NCI-H345 (cell line): Measurements from ENCODE around the gene MAST4.

ENCODE experiments used
- DNase-seq: peaks from one replicate; lab custom pipeline; 2025; lab: John Stamatoyannopoulos, UW

MAST4 gene

GRCh38 chr5:67188274-67189078, 592.3 kb downstream of the MAST4 start:
- no peak for DNase-seq

- no peak for DNase-seq
These were observed 592.8 kb downstream of the MAST4 start for GRCh38 chr5:67189079-67189354.

GRCh38 chr5:67189931-67190330, 593.7 kb downstream of the MAST4 start:
- DNase-seq: no peak

GRCh38 chr5:67190410-67190809, 594.2 kb downstream of the MAST4 start:
- no peak for DNase-seq

- DNase-seq: no peak
These were observed 594.7 kb downstream of the MAST4 start for GRCh38 chr5:67190861-67191260.

- no peak for DNase-seq
These were observed 596.7 kb downstream of the MAST4 start for GRCh38 chr5:67192719-67193438.

- DNase-seq: no peak
These were observed 597.2 kb downstream of the MAST4 start for GRCh38 chr5:67193439-67193807.

GRCh38 chr5:67194166-67194565, 598.0 kb downstream of the MAST4 start:
- no peak for DNase-seq

- no peak for DNase-seq
These were observed 599.4 kb downstream of the MAST4 start for GRCh38 chr5:67195406-67196275.

GRCh38 chr5:67196537-67197059, 600.4 kb downstream of the MAST4 start, which contains the start of gene CD180:
Gene CD180, minus strand, starts transcription at chr5:67196799. Its CDS starts 158 bp downstream, at chr5:67196641.
- no peak for DNase-seq

- DNase-seq: no peak
These were observed 601.3 kb downstream of the MAST4 start for GRCh38 chr5:67197536-67197935.

GRCh38 chr5:67198917-67199316, 602.7 kb downstream of the MAST4 start:
- no peak for DNase-seq

- DNase-seq: no peak
These were observed 603.7 kb downstream of the MAST4 start for GRCh38 chr5:67199859-67200258.

- no peak for DNase-seq
These were observed 604.8 kb downstream of the MAST4 start for GRCh38 chr5:67200809-67201562.

- DNase-seq: no peak
These were observed 605.8 kb downstream of the MAST4 start for GRCh38 chr5:67201897-67202549.

GRCh38 chr5:67202828-67203227, 606.6 kb downstream of the MAST4 start:
- DNase-seq: no peak

- no peak for DNase-seq
These were observed 607.5 kb downstream of the MAST4 start for GRCh38 chr5:67203701-67204074.

- no peak for DNase-seq
These were observed 608.6 kb downstream of the MAST4 start for GRCh38 chr5:67204821-67205220.

- DNase-seq: no peak
These were observed 609.8 kb downstream of the MAST4 start for GRCh38 chr5:67205981-67206380.

- no peak for DNase-seq
These were observed 610.3 kb downstream of the MAST4 start for GRCh38 chr5:67206461-67206860.

GRCh38 chr5:67206929-67207328, 610.7 kb downstream of the MAST4 start:
- no peak for DNase-seq
